Fibroblast of the aortic adventitia (primary cell): ENCODE measurements around the gene ZSCAN12. TPM values are rescaled to one million over a fixed set of nuclear protein-coding genes. Genes with fewer than 3 reads are reported as not detected.

Experiments used
- DNase-seq: peaks from one replicate; pipeline ENCODE4 v3.0.0-alpha.2; 2010; ENCODE audit warnings: low read depth
- H3K4me3 ChIP-seq: 2 replicates; pipeline ENCODE4 v1.5.1; 2011; ENCODE audit warnings: low read depth, mild to moderate bottlenecking, control low read depth, low read length, moderate library complexity
- total RNA-seq: library from RNA; depleted of rRNA; stranded (reverse); fragments of >200 nt; gene quantifications from 2 replicates; pipeline ENCODE4 v1.2.3, GENCODE V29; 2012; ENCODE audit warnings: low replicate concordance
- TF ChIP-seq, protein P1 (sequence below): IDR thresholded peaks from 2 replicates; pipeline ENCODE4 v1.5.1; 2011; ENCODE audit warnings: mild to moderate bottlenecking, low read length, control low read depth, inconsistent platforms; ENCODE audit not compliant: insufficient read depth

ZSCAN12 gene
- total RNA-seq, 1 donor = 6.5 TPM

- H3K4me3 ChIP-seq = no peak overlapping the region
- TF ChIP-seq, protein P1, sequence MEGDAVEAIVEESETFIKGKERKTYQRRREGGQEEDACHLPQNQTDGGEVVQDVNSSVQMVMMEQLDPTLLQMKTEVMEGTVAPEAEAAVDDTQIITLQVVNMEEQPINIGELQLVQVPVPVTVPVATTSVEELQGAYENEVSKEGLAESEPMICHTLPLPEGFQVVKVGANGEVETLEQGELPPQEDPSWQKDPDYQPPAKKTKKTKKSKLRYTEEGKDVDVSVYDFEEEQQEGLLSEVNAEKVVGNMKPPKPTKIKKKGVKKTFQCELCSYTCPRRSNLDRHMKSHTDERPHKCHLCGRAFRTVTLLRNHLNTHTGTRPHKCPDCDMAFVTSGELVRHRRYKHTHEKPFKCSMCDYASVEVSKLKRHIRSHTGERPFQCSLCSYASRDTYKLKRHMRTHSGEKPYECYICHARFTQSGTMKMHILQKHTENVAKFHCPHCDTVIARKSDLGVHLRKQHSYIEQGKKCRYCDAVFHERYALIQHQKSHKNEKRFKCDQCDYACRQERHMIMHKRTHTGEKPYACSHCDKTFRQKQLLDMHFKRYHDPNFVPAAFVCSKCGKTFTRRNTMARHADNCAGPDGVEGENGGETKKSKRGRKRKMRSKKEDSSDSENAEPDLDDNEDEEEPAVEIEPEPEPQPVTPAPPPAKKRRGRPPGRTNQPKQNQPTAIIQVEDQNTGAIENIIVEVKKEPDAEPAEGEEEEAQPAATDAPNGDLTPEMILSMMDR = no peak
- no peak for DNase-seq
Measured at GRCh38 chr6:28395918-28396317, 3.6 kb downstream of the ZSCAN12 start.

DNA sequence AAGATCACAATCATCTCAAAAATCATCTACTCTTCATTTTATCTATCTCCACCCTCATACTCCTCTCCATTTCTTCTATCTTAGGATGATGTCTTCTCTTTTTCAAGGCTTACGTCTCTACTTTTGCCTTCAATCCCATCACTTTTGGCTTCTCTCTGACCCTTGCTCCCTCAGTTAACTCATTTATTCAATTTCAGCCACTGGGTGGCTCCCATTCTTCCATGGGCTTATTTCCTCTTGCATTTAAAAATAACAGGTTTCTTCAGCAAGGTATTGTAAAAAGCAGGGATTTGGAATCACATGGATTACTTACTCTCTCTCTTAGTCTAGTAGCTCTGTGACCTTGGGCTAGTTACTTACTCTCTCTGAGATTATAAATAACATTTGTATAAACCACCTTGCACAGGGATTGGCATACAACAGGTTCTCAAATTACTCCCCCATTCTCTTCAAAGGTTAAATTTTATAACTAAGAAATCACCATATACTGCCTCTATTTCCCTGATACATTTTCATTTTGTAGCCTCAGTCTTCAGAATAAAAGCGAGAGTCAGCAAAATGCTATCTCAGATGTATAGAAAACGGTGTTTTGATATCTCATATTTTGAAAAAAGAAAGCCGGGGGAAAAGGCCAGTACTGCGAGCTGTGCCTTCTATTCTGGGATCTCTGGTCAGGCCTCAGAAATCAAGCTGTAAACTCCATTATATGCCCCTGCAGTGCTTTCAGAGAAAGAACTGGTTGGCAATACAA is 5.5 kb downstream of the ZSCAN12 start:
- peak; percentile 26 for DNase-seq
- TF ChIP-seq, protein P1 = peak; percentile 40
- no peak overlapping the region for H3K4me3 ChIP-seq

- TF ChIP-seq, protein P1 = no peak
- no peak for DNase-seq
- no peak overlapping the region for H3K4me3 ChIP-seq
Measured at GRCh38 chr6:28390688-28391087, 8.9 kb downstream of the ZSCAN12 start.

- TF ChIP-seq, protein P1 = no peak
- no peak for DNase-seq
- no peak overlapping the region for H3K4me3 ChIP-seq
Measured at GRCh38 chr6:28384143-28384533, 15.4 kb downstream of the ZSCAN12 start.

GRCh38 chr6:28383235-28384142 is 16.1 kb downstream of the ZSCAN12 start:
- TF ChIP-seq, protein P1 = peak; percentile 49
- H3K4me3 ChIP-seq = peak overlapping the region; percentile 61
- peak; percentile 82 for DNase-seq

DNA sequence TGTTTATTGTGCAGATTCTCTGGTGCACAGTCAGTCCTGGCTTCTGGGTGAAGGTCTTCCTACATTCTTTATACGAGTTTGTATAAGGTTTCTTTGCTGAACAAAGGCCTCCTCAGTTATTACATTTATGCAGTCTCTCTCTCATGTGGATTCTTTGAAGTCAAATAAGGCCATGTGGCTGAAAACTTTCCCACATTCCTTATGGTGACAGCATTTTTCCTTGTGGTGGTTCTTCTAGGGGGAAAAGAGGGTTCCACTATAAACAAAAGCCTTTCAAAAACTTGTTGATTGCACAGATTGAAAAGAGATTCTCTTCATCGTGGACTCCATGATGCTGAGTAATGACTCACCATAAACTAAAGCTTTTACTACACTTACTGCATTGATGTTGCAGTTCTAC is 19.2 kb downstream of the ZSCAN12 start:
- no peak overlapping the region for H3K4me3 ChIP-seq
- no peak for DNase-seq
- TF ChIP-seq, protein P1 = no peak
